SK-N-SH treated with all-trans-retinoic acid at 6 μM for 48 hours (cell line): ENCODE results near the gene SELENON.

ENCODE experiments used
- ATAC-seq: fragments of 200-7000 bp; cut with Tn5 transposase; 3 replicates; pipeline ENCODE4 v1.9.1; 2020; ENCODE audit warnings: mild to moderate bottlenecking, moderate library complexity
- BACH2 ChIP-seq: fragments of 250-450 bp; sonication (Bioruptor Pico); IDR thresholded peaks from 2 replicates; pipeline ENCODE4 v1.9.0; 2021; ENCODE audit warnings: mild to moderate bottlenecking, borderline replicate concordance
- CREB5 ChIP-seq: fragments of 250-450 bp; sonication (Bioruptor Pico); IDR thresholded peaks from 2 replicates; pipeline ENCODE4 v1.5.1; 2020; ENCODE audit warnings: low read depth, mild to moderate bottlenecking, moderate library complexity
- CSDC2 ChIP-seq: fragments of 250-450 bp; sonication (Bioruptor Pico); IDR thresholded peaks from 2 replicates; pipeline ENCODE4 v1.5.0; 2020; ENCODE audit warnings: mild to moderate bottlenecking, moderate library complexity
- CSRNP3 ChIP-seq: fragments of 250-450 bp; sonication (Bioruptor Pico); IDR thresholded peaks from 2 replicates; pipeline ENCODE4 v1.5.1; 2021; ENCODE audit warnings: mild to moderate bottlenecking, moderate library complexity
- ESRRG ChIP-seq: fragments of 250-450 bp; sonication (Bioruptor Pico); IDR thresholded peaks from 2 replicates; pipeline ENCODE4 v1.6.1; 2021; ENCODE audit warnings: mild to moderate bottlenecking
- ISL1 ChIP-seq: fragments of 250-450 bp; sonication (Bioruptor Pico); IDR thresholded peaks from 2 replicates; pipeline ENCODE4 v2.1.2; 2022; ENCODE audit warnings: mild to moderate bottlenecking, moderate library complexity
- PATZ1 ChIP-seq: fragments of 250-450 bp; sonication (Bioruptor Pico); IDR thresholded peaks from 2 replicates; pipeline ENCODE4 v1.8.0; 2020; ENCODE audit warnings: mild to moderate bottlenecking, moderate library complexity, borderline replicate concordance
- POU6F1 ChIP-seq: fragments of 250-450 bp; sonication (Bioruptor Pico); IDR thresholded peaks from 2 replicates; pipeline ENCODE4 v1.8.0; 2021; ENCODE audit warnings: low read depth, mild to moderate bottlenecking, moderate library complexity, borderline replicate concordance
- PPARA ChIP-seq: fragments of 250-450 bp; sonication (Bioruptor Pico); IDR thresholded peaks from 2 replicates; pipeline ENCODE4 v1.5.0; 2020; ENCODE audit warnings: mild to moderate bottlenecking, borderline replicate concordance
- RARB ChIP-seq: fragments of 250-450 bp; sonication (Bioruptor Pico); IDR thresholded peaks from 2 replicates; pipeline ENCODE4 v1.8.0; 2021; ENCODE audit warnings: mild to moderate bottlenecking, moderate library complexity
- SNAI2 ChIP-seq: fragments of 250-450 bp; sonication (Bioruptor Pico); IDR thresholded peaks from 2 replicates; pipeline ENCODE4 v1.5.0; 2020; ENCODE audit warnings: mild to moderate bottlenecking, moderate library complexity
- TCF4 ChIP-seq: fragments of 250-450 bp; sonication (Bioruptor Pico); IDR thresholded peaks from 2 replicates; pipeline ENCODE4 v1.8.0; 2021; ENCODE audit warnings: mild to moderate bottlenecking, moderate library complexity, borderline replicate concordance
- TSHZ2 ChIP-seq: fragments of 250-450 bp; sonication (Bioruptor Pico); IDR thresholded peaks from 2 replicates; pipeline ENCODE4 v1.5.0; 2020; ENCODE audit warnings: mild to moderate bottlenecking, moderate library complexity
- ZC3H10 ChIP-seq: fragments of 250-450 bp; sonication (Bioruptor Pico); IDR thresholded peaks from 2 replicates; pipeline ENCODE4 v1.5.1; 2021; ENCODE audit warnings: mild to moderate bottlenecking, moderate library complexity
- ZFP3 ChIP-seq: fragments of 250-450 bp; sonication (Bioruptor Pico); IDR thresholded peaks from 2 replicates; pipeline ENCODE4 v1.5.0; 2020; ENCODE audit warnings: mild to moderate bottlenecking, moderate library complexity
- ZNF565 ChIP-seq: fragments of 450-650 bp; formaldehyde crosslinking; conservative IDR thresholded peaks from 2 replicates; pipeline ENCODE4 v1.5.0; 2020; ENCODE audit warnings: low read depth, mild to moderate bottlenecking, moderate library complexity
- ZNF8 ChIP-seq: fragments of 450-650 bp; formaldehyde crosslinking; IDR thresholded peaks from 2 replicates; pipeline ENCODE4 v1.5.0; 2020; ENCODE audit warnings: mild to moderate bottlenecking, moderate library complexity

Gene SELENON

GRCh38 chr1:25829046-25829445, 29.1 kb downstream of the SELENON start (continued):
- TF ChIP-seq PATZ1, result no peak
- TF ChIP-seq ZNF565 (CRISPR knock-in tag), result no peak

GRCh38 chr1:25831569-25832196, 31.7 kb downstream of the SELENON start:
- TF ChIP-seq ZFP3 (CRISPR knock-in tag) (no peak), ISL1 (CRISPR knock-in tag) (no peak), ZC3H10 (CRISPR knock-in tag) (no peak), PPARA (CRISPR knock-in tag) (no peak), ESRRG (no peak), BACH2 (CRISPR knock-in tag) (no peak), CSRNP3 (CRISPR knock-in tag) (no peak), TCF4 (CRISPR knock-in tag) (no peak), CREB5 (CRISPR knock-in tag) (no peak), RARB (CRISPR knock-in tag) (no peak)
- TF ChIP-seq, all 23 proteins: peak for 0
- no peak for ATAC-seq

GRCh38 chr1:25832336-25833037, 32.5 kb downstream of the SELENON start:
- TF ChIP-seq ESRRG, result no peak
- no peak for TF ChIP-seq CSDC2
- ATAC-seq, result no peak

- ATAC-seq, result no peak
- no peak for TF ChIP-seq ZNF8 (CRISPR knock-in tag)
- TF ChIP-seq PPARA (CRISPR knock-in tag), result no peak
- TF ChIP-seq TSHZ2, result no peak
- no peak for TF ChIP-seq RARB (CRISPR knock-in tag)
- no peak for TF ChIP-seq POU6F1
- no peak for TF ChIP-seq CSRNP3 (CRISPR knock-in tag)
- TF ChIP-seq CSDC2, result no peak
- TF ChIP-seq TCF4 (CRISPR knock-in tag), result no peak
- no peak for TF ChIP-seq ESRRG
- no peak for TF ChIP-seq SNAI2 (CRISPR knock-in tag)
These were observed 33.2 kb downstream of the SELENON start for GRCh38 chr1:25833158-25833557.
